Amniotic epithelial cell (primary cell): ENCODE results near the gene MLLT6.

Experiments used
- DNase-seq: peaks from one replicate; pipeline ENCODE4 v3.0.0-alpha.2; 2010; ENCODE audit warnings: low read depth

The MLLT6 gene

GRCh38 chr17:38674749-38675615 lies 30.1 kb upstream of the MLLT6 start, which contains the start of gene EPOP:
TSS of gene EPOP (minus strand) at chr17:38674957. CDS start at chr17:38674495, 462 bp downstream.
- DNase-seq = peak; percentile 68

DNA sequence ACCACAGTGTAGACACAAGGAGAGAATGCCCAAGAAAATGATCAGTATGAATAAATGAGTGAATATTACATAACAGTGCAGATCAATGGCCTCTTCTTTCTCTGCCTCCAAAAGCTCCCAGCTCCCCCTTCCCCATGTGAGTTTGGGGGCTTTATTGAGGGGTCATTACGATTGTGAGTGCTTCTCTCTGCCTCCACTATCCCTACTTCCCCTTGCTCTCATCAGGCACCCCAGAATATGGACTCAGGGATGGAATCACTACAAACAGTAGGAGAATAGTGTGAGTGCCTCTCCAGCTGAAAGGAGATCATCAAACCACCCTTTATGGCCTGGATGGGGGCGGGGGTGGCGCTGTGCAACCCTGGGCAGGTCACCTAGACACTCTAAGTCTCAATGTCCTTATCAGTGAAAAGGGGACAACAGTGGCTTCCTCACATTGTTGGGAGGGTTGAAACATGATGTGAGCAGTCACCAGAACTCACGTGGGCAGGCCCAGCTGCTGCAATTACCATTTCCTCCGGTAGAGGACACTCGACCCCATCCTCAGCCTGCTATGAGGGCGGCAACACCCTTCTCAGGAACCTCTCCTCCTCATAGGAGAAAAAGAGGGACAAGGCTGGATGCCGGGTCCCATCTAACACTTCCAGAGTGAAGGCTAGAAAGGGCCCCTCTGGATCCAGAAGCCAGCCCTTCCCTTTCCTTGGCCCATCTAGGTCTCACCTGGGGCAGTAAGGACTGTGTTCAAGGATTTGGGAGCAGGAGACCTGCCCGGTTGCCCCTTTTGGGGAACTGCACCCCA lies 28.2 kb upstream of the MLLT6 start:
- DNase-seq = peak; percentile 68

DNA sequence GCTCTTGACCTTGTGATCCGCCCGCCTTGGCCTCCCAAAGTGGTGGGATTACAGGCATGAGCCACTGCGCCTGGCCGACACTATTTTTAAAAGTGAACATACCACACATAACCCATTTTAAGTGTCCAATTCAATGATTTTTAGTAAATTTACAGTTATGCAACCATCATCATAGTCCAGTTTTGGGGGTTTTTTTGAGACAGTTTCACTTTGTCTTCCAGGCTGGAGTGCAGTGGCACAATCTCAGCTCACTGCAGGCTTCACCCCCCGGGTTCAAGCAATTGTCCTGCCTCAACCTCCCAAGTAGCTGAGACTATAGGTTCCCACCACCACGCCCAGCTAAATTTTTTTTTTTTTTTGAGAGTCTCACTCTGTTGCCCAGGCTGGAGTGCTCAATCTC lies 27.3 kb upstream of the MLLT6 start:
- no peak for DNase-seq

GRCh38 chr17:38681096-38681495 lies 24.0 kb upstream of the MLLT6 start:
- no peak for DNase-seq

DNA sequence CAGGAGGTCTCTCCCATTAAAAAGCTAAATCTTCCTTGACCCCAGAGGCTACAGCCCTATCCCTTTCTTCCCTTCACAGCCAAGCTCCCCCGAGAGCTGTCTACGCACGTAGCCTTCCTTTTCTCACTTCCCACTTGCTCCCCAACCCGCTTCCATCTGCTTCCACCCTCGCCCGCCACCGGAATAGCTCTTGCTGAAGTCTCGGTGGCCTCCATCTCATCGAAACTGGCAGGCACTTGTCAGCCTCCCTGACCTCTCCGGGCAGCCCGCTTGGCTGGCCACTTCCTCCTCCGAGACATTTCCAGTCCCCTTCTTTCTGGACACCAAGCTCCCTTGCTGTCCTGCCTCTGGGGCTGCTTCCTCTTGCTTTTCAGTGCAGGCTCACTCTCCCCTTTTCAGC lies 19.6 kb upstream of the MLLT6 start:
- no peak for DNase-seq

- DNase-seq = peak; percentile 65
Measured at GRCh38 chr17:38687286-38687685, 17.8 kb upstream of the MLLT6 start.

DNA sequence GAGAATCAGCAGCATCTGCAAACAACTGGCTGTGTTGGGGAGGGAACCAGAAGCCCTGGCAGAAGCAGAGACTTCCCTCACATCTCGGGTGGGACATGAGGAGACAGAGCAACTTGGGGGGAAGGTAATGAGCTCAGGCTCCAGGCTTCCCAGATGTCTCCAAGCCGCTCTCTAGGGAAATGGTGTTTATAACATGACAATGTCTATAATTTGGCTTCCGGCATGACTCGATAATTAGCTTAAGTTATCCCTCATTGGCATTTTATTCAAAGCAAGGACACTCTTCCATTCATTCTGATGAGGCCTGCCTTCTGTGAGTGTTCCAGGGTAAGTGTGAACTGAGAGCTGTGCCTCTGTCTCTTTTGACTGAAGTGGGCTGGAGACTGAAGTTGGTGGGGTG lies 14.7 kb upstream of the MLLT6 start:
- DNase-seq = no peak

DNA sequence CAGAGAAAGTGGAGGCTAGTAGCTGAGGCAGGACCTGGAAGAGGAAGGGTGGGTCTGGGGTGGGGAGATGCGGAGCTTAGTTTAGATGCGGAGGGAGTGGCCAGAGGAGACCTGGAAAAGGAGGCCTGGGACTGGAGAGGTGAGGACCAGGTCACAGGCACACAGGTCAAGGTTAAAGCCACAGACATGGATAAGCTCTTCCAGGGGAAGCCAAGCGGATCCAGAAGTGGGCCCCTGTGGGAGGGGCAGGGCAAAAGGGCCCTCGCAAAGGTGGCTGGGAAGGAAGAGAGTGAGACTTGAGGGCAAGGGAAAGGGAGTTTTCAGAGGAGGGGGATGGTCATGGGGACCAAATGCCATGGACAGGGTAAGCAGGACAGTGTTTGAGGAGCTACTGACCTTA lies 13.9 kb upstream of the MLLT6 start:
- DNase-seq = no peak

GRCh38 chr17:38693700-38694329 lies 11.3 kb upstream of the MLLT6 start:
- DNase-seq = peak; percentile 18

DNA sequence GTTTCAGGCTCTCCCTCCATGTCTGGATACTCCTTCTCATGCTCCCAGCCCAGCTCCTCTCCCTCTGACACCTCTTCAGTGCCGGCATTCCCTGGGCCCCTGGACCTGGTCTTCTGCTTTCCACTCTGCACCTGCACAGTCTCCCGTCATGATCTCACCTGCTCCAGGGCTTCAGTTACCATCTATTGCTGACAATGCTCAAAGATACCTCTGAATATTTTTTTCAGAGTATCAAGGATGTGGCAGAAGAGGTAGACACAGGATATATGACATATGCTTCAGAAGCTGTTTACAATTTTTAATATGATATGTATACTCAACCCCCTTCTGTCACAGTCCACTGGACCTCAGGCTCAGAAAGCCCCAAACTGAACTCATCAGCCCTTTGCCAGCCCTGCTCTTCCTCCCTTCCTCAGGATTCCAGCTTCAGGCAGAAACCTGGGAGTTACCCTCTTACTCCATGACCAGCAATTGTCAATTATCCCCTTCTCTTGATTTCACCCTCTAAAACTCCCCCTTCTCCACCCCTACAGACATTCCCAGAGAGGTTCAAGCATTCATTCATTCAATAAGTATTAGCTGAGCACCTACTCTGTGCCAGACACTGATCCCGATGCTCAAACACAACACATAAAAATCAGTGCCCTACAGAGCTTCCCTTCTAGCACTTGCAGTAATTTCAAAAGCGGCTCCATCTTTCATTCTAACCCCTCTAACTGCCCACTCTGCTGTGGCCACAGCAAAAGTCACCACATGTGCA lies 7.8 kb upstream of the MLLT6 start:
- no peak for DNase-seq

DNA sequence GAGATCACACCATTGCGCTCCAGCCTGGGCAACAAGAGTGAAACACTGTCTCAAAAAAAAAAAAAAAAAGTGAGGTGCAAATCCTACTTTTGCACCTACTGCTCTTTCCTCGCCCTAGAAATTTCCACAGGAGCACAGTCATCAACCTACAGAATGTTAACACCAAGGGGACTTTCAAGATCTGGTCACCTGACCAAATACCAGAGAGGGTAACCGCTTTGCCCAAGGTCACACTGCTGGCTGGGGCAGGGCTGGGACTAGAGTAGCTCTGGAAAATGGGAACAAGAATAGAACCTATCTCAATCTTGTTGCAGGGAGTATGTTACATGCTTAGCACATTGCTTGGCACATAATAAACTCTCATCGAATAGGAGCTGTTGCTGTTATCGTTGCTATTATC lies 6.3 kb upstream of the MLLT6 start:
- no peak for DNase-seq

DNA sequence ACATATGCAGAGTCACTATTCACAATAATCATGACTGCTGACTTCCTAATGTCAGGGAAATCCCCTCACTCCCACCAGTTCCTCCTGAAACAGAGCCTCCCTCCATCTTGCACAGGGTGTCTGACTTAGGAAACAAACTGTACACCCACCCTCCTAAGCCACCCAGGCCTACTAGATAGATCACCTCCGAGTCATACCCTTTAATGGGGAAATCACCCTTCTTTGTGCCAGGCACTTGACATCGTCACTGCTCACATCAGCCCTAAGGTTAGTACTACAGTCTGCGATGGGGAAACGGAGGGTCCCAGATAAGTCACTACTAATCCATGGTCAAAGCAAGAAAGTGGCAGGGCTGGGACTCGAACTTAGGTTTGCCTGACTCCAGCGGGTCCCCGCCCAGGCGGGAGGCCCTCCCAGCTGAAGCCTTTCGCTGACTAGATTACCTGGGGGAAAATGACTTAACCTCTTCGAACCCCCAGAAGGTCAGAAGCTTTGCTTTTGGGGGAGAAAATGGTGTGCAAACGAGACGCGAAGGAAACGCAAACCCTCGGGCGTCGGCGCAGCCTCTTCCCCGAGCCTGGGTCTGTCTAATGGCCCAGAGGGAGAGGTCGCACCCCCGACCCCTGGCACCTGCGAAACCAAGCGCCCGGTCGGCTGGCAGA lies 3.4 kb upstream of the MLLT6 start:
- DNase-seq = peak; percentile 55

- peak; percentile 72 for DNase-seq
Measured at GRCh38 chr17:38702166-38702915, 2.7 kb upstream of the MLLT6 start.

- DNase-seq = no peak
Measured at GRCh38 chr17:38702916-38703741, 1.9 kb upstream of the MLLT6 start.

DNA sequence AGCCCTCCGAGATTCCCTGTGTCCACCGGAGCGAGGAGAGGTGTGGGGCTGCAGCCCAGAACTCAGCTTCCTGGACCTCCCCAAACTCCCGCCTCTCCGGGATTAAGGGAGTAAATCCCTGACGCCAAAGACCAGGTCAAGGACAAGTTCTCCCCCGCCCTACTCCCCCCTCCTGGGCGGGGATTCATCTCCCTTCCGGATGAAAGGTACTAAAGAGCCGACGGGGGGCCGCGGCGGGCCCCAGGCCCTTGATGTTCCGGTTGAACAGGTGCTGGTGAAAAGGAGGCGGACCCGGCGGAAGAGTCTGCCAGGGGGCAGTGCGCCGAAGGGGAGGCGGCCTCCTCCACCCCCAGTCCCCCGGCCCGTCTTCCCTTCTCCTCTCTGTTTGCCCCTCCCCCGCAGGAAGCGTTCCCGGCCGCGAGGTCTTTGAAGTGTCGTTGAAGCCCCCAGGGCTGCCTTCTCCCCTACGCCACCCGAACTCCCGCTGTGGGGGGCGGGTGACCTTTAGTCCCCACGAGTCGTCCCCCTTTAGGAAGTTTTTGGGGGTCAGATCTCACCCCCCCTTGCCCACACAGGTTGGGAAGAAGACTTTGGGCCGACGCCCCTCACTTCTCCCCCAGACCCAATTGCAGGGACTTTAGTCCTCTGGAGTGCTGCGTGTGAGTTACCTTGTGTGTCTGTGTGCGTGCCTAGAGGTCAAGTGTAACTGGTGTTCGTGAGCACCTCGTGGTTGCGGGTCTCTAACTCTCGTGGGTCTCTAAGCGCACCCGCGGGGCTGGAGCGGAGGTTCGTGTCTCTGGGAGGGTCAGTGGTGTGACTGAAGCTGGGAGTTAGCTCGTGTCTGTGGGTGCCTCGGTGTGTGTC lies 1.1 kb upstream of the MLLT6 start:
- DNase-seq = peak; percentile 56

- no peak for DNase-seq
Measured at GRCh38 chr17:38705523-38705802, 390 bp downstream of the MLLT6 start.

- DNase-seq = no peak
Measured at GRCh38 chr17:38705803-38706504, 881 bp downstream of the MLLT6 start.

- DNase-seq = no peak
Measured at GRCh38 chr17:38706505-38707216, 1.6 kb downstream of the MLLT6 start.
